B cell (primary cell): ENCODE measurements around the gene LAMA2. TPM values are rescaled to one million over a fixed set of nuclear protein-coding genes. Genes with fewer than 3 reads are reported as not detected.

Experiments
- ATAC-seq: fragments of 200-7000 bp; cut with Tn5 transposase; one replicate; pipeline ENCODE4 v1.10.0; 2021; ENCODE audit warnings: low read depth, mild to moderate bottlenecking, moderate number of reproducible peaks, moderate library complexity
- CTCF ChIA-PET: fragments of 350-600 bp; sonication (Branson Sonifier 250); formaldehyde crosslinking; loops from one replicate; lab custom pipeline; 2021; ENCODE audit warnings: antibody characterized with exemption, inconsistent platforms; lab: Charles Lee
- POLR2A ChIA-PET: fragments of 350-600 bp; sonication (Branson Sonifier 250); formaldehyde crosslinking; loops from one replicate; lab custom pipeline; 2021; ENCODE audit warnings: antibody characterized with exemption; lab: Charles Lee
- DNase-seq: peaks from one replicate; pipeline ENCODE4 v3.0.0; 2013
- H2AFZ ChIP-seq: 2 replicates; pipeline ENCODE4 v1.6.1; 2012; ENCODE audit warnings: mild to moderate bottlenecking, low read depth, low read length; ENCODE audit not compliant: insufficient read depth, poor library complexity, severe bottlenecking
- H3K27ac ChIP-seq, 2 donors: 1 replicate in 1 of 2; 2 replicates in 1 of 2; pipeline ENCODE4 v1.5.1; 2012 to 2013; ENCODE audit warnings: low read length in 2 of 2, mild to moderate bottlenecking in 2 of 2, moderate library complexity in 1 of 2
- H3K27me3 ChIP-seq, 4 experiments: fragments of 200-600 bp in 1 of 4; sonication (generic) in 1 of 4; replicated peaks in 1 of 4; 1 replicate in 2 of 4; 2 replicates in 2 of 4; pipeline versions ENCODE4 v1.6.1 to v1.7.0; 2013 to 2016; ENCODE audit warnings: low read length in 3 of 4, mild to moderate bottlenecking in 2 of 4, mixed read lengths in 1 of 4, moderate library complexity in 1 of 4; ENCODE audit not compliant: insufficient read depth in 4 of 4, control insufficient read depth in 3 of 4; ENCODE audit errors: control extremely low read depth in 1 of 4
- H3K36me3 ChIP-seq, 2 experiments: replicated peaks in 1 of 2; 1 replicate in 1 of 2; 2 replicates in 1 of 2; pipeline versions ENCODE4 v1.6.1 to v1.7.1; 2013; ENCODE audit warnings: low read length in 1 of 2; ENCODE audit not compliant: insufficient read depth in 2 of 2, control insufficient read depth in 1 of 2; ENCODE audit errors: control extremely low read depth in 1 of 2, extremely low read depth in 1 of 2
- H3K4me1 ChIP-seq, 2 donors: fragments of 200-600 bp in 1 of 2; sonication (generic) in 1 of 2; 1 replicate in 1 of 2; 2 replicates in 1 of 2; pipeline versions ENCODE4 v1.5.1 to v1.6.1; 2013 to 2017; ENCODE audit warnings: low read length in 2 of 2; ENCODE audit not compliant: control insufficient read depth in 2 of 2, insufficient read depth in 2 of 2
- H3K4me2 ChIP-seq: replicated peaks from 2 replicates; pipeline ENCODE3; 2012; ENCODE audit warnings: mild to moderate bottlenecking, low read depth, low read length; ENCODE audit not compliant: poor library complexity, severe bottlenecking
- H3K4me3 ChIP-seq, 5 experiments: fragments of 200-600 bp in 1 of 5; sonication (generic) in 1 of 5; 1 replicate in 3 of 5; 2 replicates in 2 of 5; pipeline versions ENCODE4 v1.5.1 to v1.7.0; 2011 to 2016; ENCODE audit warnings: low read length in 4 of 5, mild to moderate bottlenecking in 4 of 5, low read depth in 2 of 5, control low read depth in 1 of 5, moderate library complexity in 1 of 5; ENCODE audit not compliant: insufficient read depth in 1 of 5; ENCODE audit errors: control extremely low read depth in 1 of 5, extremely low read depth in 1 of 5
- H3K79me2 ChIP-seq: fragments of 200-600 bp; sonication (generic); one replicate; pipeline ENCODE4 v1.6.0; 2016; ENCODE audit warnings: low read length; ENCODE audit not compliant: control insufficient read depth, insufficient read depth
- H3K9ac ChIP-seq: fragments of 200-600 bp; sonication (generic); 2 replicates; pipeline ENCODE4 v1.6.1; 2017; ENCODE audit warnings: mild to moderate bottlenecking, low read length, moderate library complexity
- H3K9me3 ChIP-seq, 3 donors: one replicate each; pipeline versions ENCODE4 v1.6.1 to v1.7.1; 2013; ENCODE audit warnings: low read length in 2 of 3; ENCODE audit not compliant: control insufficient read depth in 2 of 3, insufficient read depth in 1 of 3; ENCODE audit errors: control extremely low read depth in 1 of 3
- H4K20me1 ChIP-seq: 2 replicates; pipeline ENCODE4 v1.6.0; 2012; ENCODE audit warnings: mild to moderate bottlenecking, low read length; ENCODE audit not compliant: insufficient read depth, control insufficient read depth, poor library complexity, severe bottlenecking
- H3K27ac Mint-ChIP-seq: one replicate; pipeline ENCODE4 v1.8.0; 2021; ENCODE audit warnings: mixed read lengths
- H3K27me3 Mint-ChIP-seq: one replicate; pipeline ENCODE4 v1.8.0; 2021; ENCODE audit warnings: mixed read lengths
- H3K4me1 Mint-ChIP-seq: one replicate; pipeline ENCODE4 v1.8.0; 2021; ENCODE audit warnings: mixed read lengths
- H3K4me3 Mint-ChIP-seq: one replicate; pipeline ENCODE4 v1.8.0; 2021; ENCODE audit warnings: mixed read lengths
- H3K9me3 Mint-ChIP-seq: one replicate; pipeline ENCODE4 v1.8.0; 2022; ENCODE audit warnings: mixed read lengths; ENCODE audit not compliant: insufficient read depth
- EZH2 ChIP-seq: IDR thresholded peaks from 2 replicates; pipeline ENCODE4 v1.6.1; 2012; ENCODE audit warnings: borderline replicate concordance, low read depth, mild to moderate bottlenecking, moderate library complexity, low read length; ENCODE audit not compliant: insufficient read depth, poor library complexity, severe bottlenecking
- WGBS: methylation state at CpG from one replicate; pipeline ENCODE4 v1.1.5; 2013; ENCODE audit warnings: missing lambda C conversion rate; ENCODE audit not compliant: insufficient coverage; 5-methylcytosine and 5-hydroxymethylcytosine counted together
- intact Hi-C: fragments of 100-400 bp; cut with micrococcal nuclease; formaldehyde crosslinking; loops from one replicate; pipeline ENCODE4 v1.10.0; 2022
- polyA plus RNA-seq: library from polyadenylated mRNA; depleted of rRNA; stranded (reverse); fragments of >200 nt; gene quantifications from 2 replicates; pipeline ENCODE4 v1.2.3, GENCODE V29; 2012
- total RNA-seq, 2 donors: library from RNA; stranded (reverse); fragments of 120-200 nt in 1 of 2; gene quantifications; 1 replicate in 1 of 2; 2 replicates in 1 of 2; pipeline versions ENCODE4 v1.2.3 to v1.2.4, GENCODE V29; 2013 to 2022
- TF ChIP-seq, protein P1 (sequence below): fragments of 200-600 bp; IDR thresholded peaks from one replicate; pipeline ENCODE4 v1.8.0; 2022; ENCODE audit warnings: antibody characterized with exemption, mild to moderate bottlenecking

The LAMA2 gene
- total and polyA plus RNA-seq, 2 donors (not counting 1 experiment from before 2014, with no cell fraction given), result 0.16 TPM; not detected in 1

DNA sequence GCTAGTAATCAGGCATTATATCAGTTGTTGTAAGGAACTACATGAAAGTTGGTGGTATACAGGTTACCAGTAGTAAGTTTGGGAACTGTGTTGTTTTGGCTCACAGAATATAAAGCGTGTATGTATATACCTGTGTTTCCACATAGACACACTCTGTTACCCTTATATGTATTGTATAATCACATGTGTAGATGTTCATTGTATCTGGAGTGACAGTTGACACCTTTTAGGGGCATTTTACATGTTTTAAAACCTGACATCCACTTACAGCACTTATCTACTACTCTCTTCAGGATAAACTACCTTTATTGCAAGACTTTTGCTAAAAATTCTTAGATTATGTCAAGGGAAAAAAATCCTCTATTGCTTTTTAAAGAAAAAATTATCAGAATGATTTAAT is 228.9 kb downstream of the LAMA2 start:
- CTCF ChIA-PET, result no interaction called here
- H3K27me3 Mint-ChIP-seq, result peaks cover 3% of the 10 kb centered on the region
- TF ChIP-seq EZH2, result no peak
- TF ChIP-seq, protein P1, sequence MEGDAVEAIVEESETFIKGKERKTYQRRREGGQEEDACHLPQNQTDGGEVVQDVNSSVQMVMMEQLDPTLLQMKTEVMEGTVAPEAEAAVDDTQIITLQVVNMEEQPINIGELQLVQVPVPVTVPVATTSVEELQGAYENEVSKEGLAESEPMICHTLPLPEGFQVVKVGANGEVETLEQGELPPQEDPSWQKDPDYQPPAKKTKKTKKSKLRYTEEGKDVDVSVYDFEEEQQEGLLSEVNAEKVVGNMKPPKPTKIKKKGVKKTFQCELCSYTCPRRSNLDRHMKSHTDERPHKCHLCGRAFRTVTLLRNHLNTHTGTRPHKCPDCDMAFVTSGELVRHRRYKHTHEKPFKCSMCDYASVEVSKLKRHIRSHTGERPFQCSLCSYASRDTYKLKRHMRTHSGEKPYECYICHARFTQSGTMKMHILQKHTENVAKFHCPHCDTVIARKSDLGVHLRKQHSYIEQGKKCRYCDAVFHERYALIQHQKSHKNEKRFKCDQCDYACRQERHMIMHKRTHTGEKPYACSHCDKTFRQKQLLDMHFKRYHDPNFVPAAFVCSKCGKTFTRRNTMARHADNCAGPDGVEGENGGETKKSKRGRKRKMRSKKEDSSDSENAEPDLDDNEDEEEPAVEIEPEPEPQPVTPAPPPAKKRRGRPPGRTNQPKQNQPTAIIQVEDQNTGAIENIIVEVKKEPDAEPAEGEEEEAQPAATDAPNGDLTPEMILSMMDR, result no peak
- intact Hi-C loops, result no loop called here
- no peaks in the 10 kb centered on the region for H3K4me1 ChIP-seq
- no peak overlapping the region for H3K4me3 ChIP-seq
- H3K27ac ChIP-seq, result no peak overlapping the region
- H2AFZ ChIP-seq, result no peak overlapping the region
- POLR2A ChIA-PET, result no interaction called here
- H3K4me3 Mint-ChIP-seq, result no peak overlapping the region
- no CpG with 5 or more reads among the region's 1 CpG for WGBS
- no peaks in the 10 kb centered on the region for H3K9me3 ChIP-seq
- no peaks in the 10 kb centered on the region for H3K79me2 ChIP-seq
- DNase-seq (no peak), ATAC-seq (no peak)
- no peaks in the 10 kb centered on the region for H3K9me3 Mint-ChIP-seq
- H3K4me1 Mint-ChIP-seq, result peaks cover 3% of the 10 kb centered on the region
- H3K36me3 ChIP-seq, result no peaks in the 10 kb centered on the region
- no peak overlapping the region for H3K9ac ChIP-seq
- no peak overlapping the region for H3K4me2 ChIP-seq
- H4K20me1 ChIP-seq, result no peaks in the 10 kb centered on the region
- H3K27ac Mint-ChIP-seq, result no peak overlapping the region
- H3K27me3 ChIP-seq, result no peaks in the 10 kb centered on the region

DNA sequence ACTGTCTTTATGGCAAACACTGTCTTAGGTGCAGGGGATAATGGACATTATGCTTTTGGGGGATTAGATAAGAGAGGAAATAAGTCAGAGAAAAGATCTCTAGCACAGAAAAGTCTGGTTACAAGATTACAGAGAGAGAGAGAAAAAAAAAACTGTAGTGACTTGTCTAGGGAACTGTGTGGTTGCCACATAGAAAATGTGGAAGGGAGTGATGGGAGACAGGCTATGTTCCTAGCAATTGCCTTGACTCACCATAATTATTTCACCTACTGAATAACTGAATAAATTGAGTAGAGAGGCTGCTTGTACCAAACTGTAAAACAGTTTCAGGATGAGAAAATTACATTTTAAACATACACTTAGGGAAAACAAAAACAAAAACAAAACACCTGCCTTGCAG is 229.7 kb downstream of the LAMA2 start:
- Histone ChIP-seq H2AFZ (no peak overlapping the region), H4K20me1 (no peaks in the 10 kb centered on the region), H3K27me3 (no peaks in the 10 kb centered on the region), H3K9ac (no peak overlapping the region), H3K4me1 (no peaks in the 10 kb centered on the region), H3K27ac (no peak overlapping the region), H3K9me3 (no peaks in the 10 kb centered on the region), H3K4me2 (no peak overlapping the region), H3K79me2 (no peaks in the 10 kb centered on the region), H3K36me3 (no peaks in the 10 kb centered on the region), H3K4me3 (no peak overlapping the region)
- H3K4me1 Mint-ChIP-seq, result peaks cover 3% of the 10 kb centered on the region
- DNase-seq (no peak), ATAC-seq (no peak)
- TF ChIP-seq, protein P1, result no peak
- no peak for TF ChIP-seq EZH2
- peaks cover 3% of the 10 kb centered on the region for H3K27me3 Mint-ChIP-seq
- H3K9me3 Mint-ChIP-seq, result no peaks in the 10 kb centered on the region
- no peak overlapping the region for H3K4me3 Mint-ChIP-seq
- intact Hi-C loops, result no loop called here
- CTCF ChIA-PET, result no interaction called here
- POLR2A ChIA-PET, result no interaction called here
- H3K27ac Mint-ChIP-seq, result no peak overlapping the region
